PC-3 (cell line): ENCODE measurements around the gene HBG2. TPM values are rescaled to one million over a fixed set of nuclear protein-coding genes. Genes with fewer than 3 reads are reported as not detected.
A peak's percentile ranks its signal among the peaks of the same experiment; 100 is the strongest.

Experiments
- ATAC-seq: fragments of 200-7000 bp; cut with Tn5 transposase; 2 replicates; pipeline ENCODE4 v1.9.1; 2020; ENCODE audit warnings: mild to moderate bottlenecking, moderate library complexity
- BruUV-seq: library from RNA; stranded (reverse); fragments of 400-500 nt; replicated peaks from 2 replicates; lab custom pipeline; 2021; lab: Mats Ljungman, UMichigan
- CTCF ChIA-PET: fragments of 300-600 bp; sonication (Branson Sonifier 250); formaldehyde crosslinking; loops from one replicate; lab custom pipeline; 2022; ENCODE audit warnings: antibody characterized with exemption; lab: Charles Lee
- POLR2A ChIA-PET: fragments of 300-600 bp; sonication (Branson Sonifier 250); formaldehyde crosslinking; loops from one replicate; lab custom pipeline; 2022; ENCODE audit warnings: antibody characterized with exemption; ENCODE audit not compliant: unreplicated experiment; lab: Charles Lee
- DNase-seq: peaks from one replicate; pipeline ENCODE4 v3.0.0-alpha.2; 2015
- H2AFZ ChIP-seq: fragments of 300-600 bp; sonication (generic); 2 replicates; pipeline ENCODE4 v1.6.0; 2016; ENCODE audit warnings: antibody characterized with exemption, low read length
- H3F3A ChIP-seq: fragments of 300-600 bp; sonication (generic); one replicate; pipeline ENCODE4 v1.6.0; 2017; ENCODE audit warnings: antibody characterized with exemption, low read length, control low read depth, mild to moderate bottlenecking; ENCODE audit not compliant: unreplicated experiment
- H3K27ac ChIP-seq: fragments of 300-600 bp; sonication (generic); 2 replicates; pipeline ENCODE4 v1.5.1; 2016; ENCODE audit warnings: mild to moderate bottlenecking, low read length
- H3K27me3 ChIP-seq: fragments of 300-600 bp; sonication (generic); 2 replicates; pipeline ENCODE4 v1.6.1; 2016; ENCODE audit warnings: low read length, mixed read lengths
- H3K36me3 ChIP-seq: fragments of 300-600 bp; sonication (generic); 2 replicates; pipeline ENCODE4 v1.6.1; 2016; ENCODE audit warnings: low read depth, mixed run types, low read length, mixed read lengths
- H3K4me1 ChIP-seq: fragments of 300-600 bp; sonication (generic); 2 replicates; pipeline ENCODE4 v1.5.1; 2016; ENCODE audit warnings: low read length; ENCODE audit not compliant: insufficient read depth
- H3K4me2 ChIP-seq: fragments of 300-600 bp; sonication (generic); 2 replicates; pipeline ENCODE4 v1.6.0; 2016; ENCODE audit warnings: low read length
- H3K4me3 ChIP-seq: fragments of 300-600 bp; sonication (generic); 2 replicates; pipeline ENCODE4 v1.5.1; 2016; ENCODE audit warnings: mild to moderate bottlenecking, low read length, mixed read lengths
- H3K79me2 ChIP-seq: fragments of 300-600 bp; sonication (generic); 2 replicates; pipeline ENCODE4 v1.6.1; 2017; ENCODE audit warnings: low read length, mixed read lengths
- H3K9ac ChIP-seq: fragments of 300-600 bp; sonication (generic); 2 replicates; pipeline ENCODE4 v1.6.0; 2016; ENCODE audit warnings: mild to moderate bottlenecking, low read length
- H3K9me2 ChIP-seq: fragments of 300-600 bp; sonication (generic); replicated peaks from 2 replicates; pipeline ENCODE4 v1.6.1; 2016; ENCODE audit warnings: mixed run types, low read length, mixed read lengths
- H3K9me3 ChIP-seq: fragments of 300-600 bp; sonication (generic); 2 replicates; pipeline ENCODE4 v1.6.1; 2016; ENCODE audit warnings: low read length, mixed read lengths
- H4K20me1 ChIP-seq: fragments of 300-600 bp; sonication (generic); 2 replicates; pipeline ENCODE4 v1.6.1; 2016; ENCODE audit warnings: low read length, mixed read lengths
- EZH2 ChIP-seq: fragments of 300-600 bp; sonication (generic); IDR thresholded peaks from one replicate; pipeline ENCODE4 v1.6.1; 2017; ENCODE audit warnings: antibody characterized with exemption, mild to moderate bottlenecking, low read length; ENCODE audit not compliant: unreplicated experiment
- EZH2phosphoT487 ChIP-seq: fragments of 300-600 bp; sonication (generic); IDR thresholded peaks from 2 replicates; pipeline ENCODE4 v1.6.1; 2018; ENCODE audit warnings: mild to moderate bottlenecking, antibody characterized with exemption, low read length, borderline replicate concordance
- intact Hi-C: fragments of 100-400 bp; cut with micrococcal nuclease; formaldehyde crosslinking; loops from 2 replicates; pipeline ENCODE4 v1.9.0; 2023
- total RNA-seq: library from RNA; depleted of rRNA; stranded (reverse); fragments of >200 nt; gene quantifications from 2 replicates; pipeline ENCODE4 v1.2.3, GENCODE V29; 2014
- TF ChIP-seq, protein P1 (sequence below): fragments of 300-600 bp; sonication (generic); conservative IDR thresholded peaks from 2 replicates; pipeline ENCODE4 v1.5.1; 2017; ENCODE audit warnings: antibody characterized with exemption, low read depth, mild to moderate bottlenecking, low read length

Gene HBG2
- total RNA-seq, 1 experiment from 2014 or later: not detected

DNA sequence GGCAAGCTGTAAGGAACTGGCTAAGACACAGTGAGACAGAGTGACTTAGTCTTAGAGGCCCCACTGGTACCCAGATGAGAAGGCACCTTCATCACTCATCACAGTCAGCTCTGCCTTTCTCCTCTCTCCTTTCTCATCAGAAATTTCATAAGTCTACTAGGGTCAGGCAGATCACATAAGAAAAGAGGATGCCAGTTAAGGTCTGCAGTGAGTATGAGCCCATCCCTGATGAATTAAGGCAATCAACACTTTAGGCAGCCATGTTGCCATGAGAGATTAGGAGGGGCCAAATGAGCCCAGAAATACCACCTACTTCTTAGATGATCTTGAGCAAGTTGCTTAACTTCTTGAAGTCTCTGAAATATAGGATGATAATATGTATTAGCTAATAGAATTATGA, 27.0 kb upstream of the HBG2 start:
- no peaks in the 10 kb centered on the region for H3F3A ChIP-seq
- ATAC-seq (no peak), DNase-seq (no peak)
- no peaks in the 10 kb centered on the region for H3K79me2 ChIP-seq
- H3K9me3 ChIP-seq: no peaks in the 10 kb centered on the region
- no peaks in the 10 kb centered on the region for H3K36me3 ChIP-seq
- H3K27ac ChIP-seq: no peak overlapping the region
- ChIA-PET POLR2A (no interaction called here), CTCF (no interaction called here)
- no TSS peak for BruUV-seq
- no peaks in the 10 kb centered on the region for H4K20me1 ChIP-seq
- H3K9me2 ChIP-seq: no peaks in the 10 kb centered on the region
- H3K4me3 ChIP-seq: no peak overlapping the region
- intact Hi-C loops: no loop called here
- TF ChIP-seq, protein P1, sequence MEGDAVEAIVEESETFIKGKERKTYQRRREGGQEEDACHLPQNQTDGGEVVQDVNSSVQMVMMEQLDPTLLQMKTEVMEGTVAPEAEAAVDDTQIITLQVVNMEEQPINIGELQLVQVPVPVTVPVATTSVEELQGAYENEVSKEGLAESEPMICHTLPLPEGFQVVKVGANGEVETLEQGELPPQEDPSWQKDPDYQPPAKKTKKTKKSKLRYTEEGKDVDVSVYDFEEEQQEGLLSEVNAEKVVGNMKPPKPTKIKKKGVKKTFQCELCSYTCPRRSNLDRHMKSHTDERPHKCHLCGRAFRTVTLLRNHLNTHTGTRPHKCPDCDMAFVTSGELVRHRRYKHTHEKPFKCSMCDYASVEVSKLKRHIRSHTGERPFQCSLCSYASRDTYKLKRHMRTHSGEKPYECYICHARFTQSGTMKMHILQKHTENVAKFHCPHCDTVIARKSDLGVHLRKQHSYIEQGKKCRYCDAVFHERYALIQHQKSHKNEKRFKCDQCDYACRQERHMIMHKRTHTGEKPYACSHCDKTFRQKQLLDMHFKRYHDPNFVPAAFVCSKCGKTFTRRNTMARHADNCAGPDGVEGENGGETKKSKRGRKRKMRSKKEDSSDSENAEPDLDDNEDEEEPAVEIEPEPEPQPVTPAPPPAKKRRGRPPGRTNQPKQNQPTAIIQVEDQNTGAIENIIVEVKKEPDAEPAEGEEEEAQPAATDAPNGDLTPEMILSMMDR: no peak
- TF ChIP-seq EZH2: no peak
- TF ChIP-seq EZH2phosphoT487: no peak
- no peak overlapping the region for H3K4me2 ChIP-seq
- no peaks in the 10 kb centered on the region for H3K27me3 ChIP-seq
- H2AFZ ChIP-seq: no peak overlapping the region
- peaks cover 4% of the 10 kb centered on the region; the same call in 1 of the 2 replicates for H3K4me1 ChIP-seq
- no peak overlapping the region for H3K9ac ChIP-seq

DNA sequence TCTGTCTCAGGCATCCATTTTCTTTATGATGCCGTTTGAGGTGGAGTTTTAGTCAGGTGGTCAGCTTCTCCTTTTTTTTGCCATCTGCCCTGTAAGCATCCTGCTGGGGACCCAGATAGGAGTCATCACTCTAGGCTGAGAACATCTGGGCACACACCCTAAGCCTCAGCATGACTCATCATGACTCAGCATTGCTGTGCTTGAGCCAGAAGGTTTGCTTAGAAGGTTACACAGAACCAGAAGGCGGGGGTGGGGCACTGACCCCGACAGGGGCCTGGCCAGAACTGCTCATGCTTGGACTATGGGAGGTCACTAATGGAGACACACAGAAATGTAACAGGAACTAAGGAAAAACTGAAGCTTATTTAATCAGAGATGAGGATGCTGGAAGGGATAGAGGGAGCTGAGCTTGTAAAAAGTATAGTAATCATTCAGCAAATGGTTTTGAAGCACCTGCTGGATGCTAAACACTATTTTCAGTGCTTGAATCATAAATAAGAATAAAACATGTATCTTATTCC, 26.1 kb upstream of the HBG2 start:
- peak; percentile 95 for DNase-seq
- intact Hi-C loops: no loop called here
- Histone ChIP-seq H3K4me3 (no peak overlapping the region), H3K9me2 (no peaks in the 10 kb centered on the region), H3K9ac (no peak overlapping the region), H3K27me3 (no peaks in the 10 kb centered on the region), H3K4me1 (peaks cover 4% of the 10 kb centered on the region; the same call in 1 of the 2 replicates), H3K79me2 (no peaks in the 10 kb centered on the region), H3K27ac (no peak overlapping the region), H3K9me3 (no peaks in the 10 kb centered on the region), H3K4me2 (no peak overlapping the region), H4K20me1 (no peaks in the 10 kb centered on the region), H3F3A (no peaks in the 10 kb centered on the region), H2AFZ (no peak overlapping the region), H3K36me3 (no peaks in the 10 kb centered on the region)
- ATAC-seq: peak; percentile 96
- POLR2A ChIA-PET: no interaction called here
- TF ChIP-seq EZH2phosphoT487 (no peak), EZH2 (no peak)
- CTCF ChIA-PET: no interaction called here
- no TSS peak for BruUV-seq

DNA sequence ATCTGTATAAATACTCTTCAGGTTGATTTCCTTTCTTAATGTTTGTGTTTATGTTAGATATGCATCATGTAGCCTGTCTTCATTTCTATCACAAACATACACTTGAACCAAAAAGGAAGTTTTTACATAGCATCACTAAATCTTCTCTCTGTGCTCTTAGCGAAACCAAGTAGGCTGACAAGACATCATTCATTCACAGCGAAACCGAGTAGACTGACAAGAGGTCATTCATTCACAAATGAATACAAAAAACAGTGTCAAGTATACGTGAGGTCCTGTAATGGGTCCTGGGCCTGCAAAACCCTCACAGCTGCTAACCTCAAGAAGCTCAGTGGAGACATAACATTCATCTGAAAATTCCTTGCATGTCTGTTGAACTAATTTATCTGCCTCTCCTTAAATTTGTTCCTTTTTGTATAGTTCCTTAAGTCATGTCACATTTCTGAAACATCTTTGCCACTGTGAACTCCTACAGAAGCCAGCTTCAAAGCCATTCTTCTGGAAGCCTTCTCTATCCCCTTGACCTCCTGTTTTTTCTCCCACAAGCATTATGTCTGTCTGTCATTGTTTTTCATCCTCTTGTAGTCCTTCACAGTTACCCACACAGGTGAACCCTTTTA, 25.0 kb upstream of the HBG2 start:
- Histone ChIP-seq H3K4me1 (peaks cover 4% of the 10 kb centered on the region; the same call in 1 of the 2 replicates), H3K79me2 (no peaks in the 10 kb centered on the region), H2AFZ (no peak overlapping the region), H4K20me1 (no peaks in the 10 kb centered on the region), H3K27me3 (no peaks in the 10 kb centered on the region), H3K36me3 (no peaks in the 10 kb centered on the region), H3K4me2 (no peak overlapping the region), H3K27ac (no peak overlapping the region), H3K9ac (no peak overlapping the region), H3K9me2 (no peaks in the 10 kb centered on the region), H3K4me3 (no peak overlapping the region), H3F3A (no peaks in the 10 kb centered on the region), H3K9me3 (no peaks in the 10 kb centered on the region)
- no TSS peak for BruUV-seq
- ChIA-PET CTCF (no interaction called here), POLR2A (no interaction called here)
- TF ChIP-seq EZH2phosphoT487: no peak
- TF ChIP-seq, protein P1: no peak
- no peak for TF ChIP-seq EZH2
- DNase-seq (no peak), ATAC-seq (no peak)
- intact Hi-C loops: no loop called here
